ENCODE data around the gene TRDN.
"Not testable (repeated sequence)": the region's sequence is repeated elsewhere in the genome, so short reads cannot be mapped to it uniquely, and the experiment has no call there.

The TRDN gene

DNA sequence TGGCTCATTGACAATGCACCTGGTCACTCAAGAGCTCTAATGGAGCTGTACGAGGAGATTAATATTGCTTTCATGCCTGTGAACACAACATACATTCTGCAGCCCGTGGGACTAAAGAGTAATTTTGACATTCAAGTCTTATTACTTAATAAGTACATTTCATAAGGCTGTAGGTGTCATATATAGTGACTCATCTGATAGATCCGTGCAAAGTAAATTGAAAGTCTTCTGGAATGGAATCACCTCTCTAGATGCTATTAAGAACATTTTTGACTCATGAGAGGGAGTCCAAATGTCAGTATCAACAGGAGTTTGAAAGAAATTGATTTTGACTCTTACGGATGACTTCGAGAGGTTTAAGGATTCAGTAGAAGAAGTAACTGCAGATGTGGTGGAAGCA is 372.8 kb downstream of the TRDN start:
- FAIRE-seq, result no peak

DNA sequence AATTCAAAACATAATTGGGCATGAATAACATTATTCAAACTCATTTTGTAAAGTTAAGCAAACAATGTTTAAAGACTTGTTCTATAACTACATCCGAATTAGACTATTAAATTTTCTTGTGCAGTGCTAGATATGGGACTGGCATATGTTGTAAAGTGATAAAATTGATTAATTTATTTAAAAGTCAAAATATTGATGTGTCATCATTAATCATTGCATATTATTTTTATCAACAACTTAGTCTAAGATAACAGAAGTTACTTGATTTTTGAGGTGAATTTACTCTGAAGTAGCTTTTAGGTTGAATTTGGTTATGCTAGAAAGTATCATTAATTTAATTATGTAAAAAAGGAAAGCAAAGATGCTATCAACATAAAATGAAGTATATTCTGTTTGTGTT is 396.1 kb downstream of the TRDN start:
- FAIRE-seq, result peak; percentile 5

DNA sequence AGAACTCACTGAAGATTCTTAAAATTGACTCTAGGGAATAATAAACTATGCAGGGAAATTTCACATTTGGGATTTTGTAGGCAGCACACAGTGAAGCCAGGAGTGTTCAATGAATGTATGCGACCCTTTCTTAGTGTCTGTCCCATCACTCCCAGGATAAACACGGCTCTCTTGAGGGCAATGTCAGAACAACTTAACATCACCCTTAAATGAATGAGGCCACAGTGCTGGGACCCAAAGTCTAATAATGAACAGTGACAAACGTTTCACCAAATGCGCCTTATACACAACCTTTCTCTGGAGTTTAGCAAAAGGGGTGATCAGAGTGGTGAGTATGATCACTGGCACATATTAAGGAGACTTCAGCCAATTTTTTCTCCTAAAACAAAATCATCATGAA is 403.4 kb downstream of the TRDN start:
- no peak for FAIRE-seq

DNA sequence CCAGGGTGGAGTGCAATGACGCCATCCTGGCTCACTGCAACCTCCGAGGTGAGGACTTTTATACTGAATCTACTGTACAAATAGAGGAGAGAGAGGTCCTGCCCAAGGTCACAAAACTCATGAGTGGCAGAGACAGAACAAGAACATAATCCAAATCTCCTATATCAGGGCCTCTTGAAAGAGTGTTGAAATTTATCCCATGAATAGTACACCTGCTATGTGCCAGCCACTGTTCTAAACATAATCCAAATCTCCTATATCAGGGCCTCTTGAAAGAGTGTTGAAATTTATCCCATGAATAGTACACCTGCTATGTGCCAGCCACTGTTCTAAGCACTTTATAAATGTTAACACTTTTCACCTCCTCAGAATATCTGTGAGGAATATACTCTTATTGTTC is 409.0 kb downstream of the TRDN start:
- not testable (repeated sequence) for FAIRE-seq

DNA sequence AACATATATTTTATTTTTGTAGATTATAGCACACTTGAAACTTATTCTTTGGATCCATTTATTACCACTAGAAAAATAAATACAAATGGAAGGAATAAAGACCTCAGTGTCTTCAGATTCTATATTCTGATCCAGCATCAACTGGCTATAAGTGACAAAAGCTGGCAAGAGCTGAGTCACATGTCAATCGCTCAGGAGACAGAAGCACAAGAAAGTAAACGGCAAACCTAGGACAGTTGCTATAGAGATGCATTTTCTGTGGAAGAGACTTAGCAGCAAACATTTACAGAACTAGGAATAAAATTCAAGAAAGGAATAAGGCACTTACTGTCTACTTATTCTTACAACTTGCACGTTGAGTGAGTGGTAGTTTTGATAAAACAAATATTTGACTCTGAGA is 410.4 kb downstream of the TRDN start:
- no peak for FAIRE-seq

DNA sequence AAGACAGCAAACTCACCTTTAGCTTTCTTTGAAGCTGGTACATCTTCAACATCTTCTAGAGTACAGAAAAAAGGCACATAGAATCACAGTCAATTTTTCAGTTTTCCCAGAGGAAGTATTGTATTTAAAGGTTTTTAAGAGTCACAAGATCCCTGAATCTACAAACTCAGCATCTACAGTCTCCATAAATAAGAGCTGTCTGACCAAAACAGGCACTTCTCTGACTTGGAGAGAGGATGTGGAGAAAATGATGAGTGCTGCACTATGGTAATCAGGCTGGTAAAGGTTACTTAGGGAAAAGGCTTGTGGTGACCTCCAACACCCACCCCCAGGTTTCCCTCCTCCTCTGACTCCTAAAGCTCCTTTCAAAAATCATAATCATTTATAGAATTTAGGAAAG is 412.7 kb downstream of the TRDN start:
- no peak for FAIRE-seq

DNA sequence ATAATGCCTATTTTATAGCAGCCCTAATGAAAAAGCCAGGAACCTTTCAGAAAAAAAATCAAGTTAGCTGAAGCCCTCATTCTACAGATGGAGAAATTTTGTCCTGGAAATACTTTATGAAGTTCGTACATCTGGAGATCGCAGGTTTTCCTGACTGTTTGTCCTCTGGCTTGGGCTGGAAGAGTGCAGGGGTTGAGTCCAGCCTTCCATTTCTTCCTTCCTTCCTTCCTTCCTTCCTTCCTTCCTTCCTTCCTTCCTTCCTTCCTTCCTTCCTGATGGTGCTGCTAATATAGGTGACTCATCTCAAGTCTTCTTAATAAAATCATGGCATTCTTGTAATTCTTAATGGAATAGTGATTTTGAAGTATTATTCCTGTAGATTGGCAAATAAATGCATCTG is 413.3 kb downstream of the TRDN start:
- FAIRE-seq, result no peak

DNA sequence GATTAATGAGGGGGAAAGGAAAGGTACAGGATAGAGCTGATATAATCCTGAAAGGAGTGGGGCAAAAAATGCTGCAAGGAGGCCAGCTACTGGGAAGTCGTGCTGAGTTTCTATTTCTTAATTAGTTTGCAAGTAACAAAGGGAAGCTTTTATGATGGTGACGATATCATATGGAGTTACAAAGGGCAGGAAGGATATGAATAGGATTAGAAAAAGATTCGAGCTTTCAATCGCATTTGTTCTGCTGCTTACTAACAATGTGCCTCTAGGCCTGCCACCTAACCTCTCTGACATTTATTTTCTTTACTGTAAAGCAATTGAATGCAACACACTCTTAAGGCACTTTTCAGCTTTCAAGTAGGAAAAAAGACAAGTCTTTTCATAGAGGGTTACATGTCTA is 421.5 kb downstream of the TRDN start:
- no peak for FAIRE-seq

DNA sequence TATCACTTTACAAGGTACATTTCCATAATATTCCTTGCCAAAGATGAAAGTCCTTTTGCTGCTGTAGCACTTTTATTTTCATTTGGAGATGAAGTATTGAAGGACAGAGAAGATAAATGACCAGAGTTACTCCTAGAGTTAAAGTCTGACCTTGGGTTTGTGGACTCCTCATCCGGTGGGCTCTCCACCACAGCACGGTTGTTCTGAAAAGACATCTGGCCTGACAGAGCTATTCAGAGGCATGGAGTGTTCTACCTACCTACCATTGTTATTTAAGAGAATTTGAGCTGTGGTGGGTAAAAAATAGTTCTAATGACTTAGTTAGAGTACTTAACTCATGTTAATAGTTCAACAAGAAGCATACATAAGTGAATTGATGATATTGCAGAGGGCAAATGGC is 422.3 kb downstream of the TRDN start:
- FAIRE-seq, result no peak

DNA sequence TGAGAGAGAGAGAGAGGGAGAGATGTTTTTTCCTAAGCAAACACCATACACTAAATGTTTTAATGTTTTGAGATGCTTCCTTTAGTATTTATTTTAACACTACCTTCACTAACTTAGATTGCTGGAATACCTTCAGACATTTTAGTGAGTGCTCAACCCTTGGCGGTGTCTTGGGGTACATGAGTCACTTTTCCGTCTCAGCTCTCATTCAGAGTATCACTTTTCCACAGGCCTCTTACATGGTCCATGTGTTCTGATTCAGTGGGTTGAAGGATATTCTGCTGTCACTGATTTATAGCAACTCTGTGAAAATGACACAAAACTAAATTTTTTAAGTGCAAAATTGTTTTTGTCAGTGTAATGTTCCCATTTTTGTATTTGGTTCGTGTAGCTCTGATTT is 422.8 kb downstream of the TRDN start:
- no peak for FAIRE-seq

DNA sequence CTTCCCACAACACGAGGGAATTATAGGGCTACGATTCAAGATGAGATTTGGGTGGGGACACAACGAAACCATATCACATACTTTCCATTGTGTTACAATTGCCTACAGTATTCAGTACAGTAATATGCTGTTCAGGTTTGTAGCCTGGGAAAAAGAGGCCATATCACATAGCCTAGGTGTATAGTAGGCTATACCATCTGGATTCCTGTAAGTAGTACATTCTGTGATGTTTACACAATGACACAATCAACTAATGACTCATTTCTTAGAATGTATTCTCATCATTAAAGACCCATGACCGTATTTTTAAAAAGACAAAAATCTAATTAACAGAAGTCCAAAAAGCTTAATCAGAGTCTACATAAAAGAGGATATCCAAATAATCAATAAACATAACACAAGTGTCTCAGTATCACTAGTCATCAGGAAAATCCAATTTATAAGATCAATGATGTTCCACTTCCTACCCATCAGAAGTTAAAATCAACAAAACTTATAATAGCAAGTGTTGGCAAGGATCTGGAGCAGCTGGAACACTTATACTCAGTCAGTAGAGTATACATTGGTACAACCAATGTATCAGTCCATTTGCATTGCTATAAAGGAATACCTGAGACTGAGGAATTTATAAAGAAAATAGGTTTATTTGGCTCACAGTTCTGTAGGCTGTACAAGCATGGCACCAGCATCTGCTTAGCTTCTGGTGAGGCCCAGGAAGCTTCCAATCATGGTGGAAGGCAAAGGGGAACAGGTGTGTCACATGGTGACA is 424.8 kb downstream of the TRDN start:
- FAIRE-seq, result no peak

DNA sequence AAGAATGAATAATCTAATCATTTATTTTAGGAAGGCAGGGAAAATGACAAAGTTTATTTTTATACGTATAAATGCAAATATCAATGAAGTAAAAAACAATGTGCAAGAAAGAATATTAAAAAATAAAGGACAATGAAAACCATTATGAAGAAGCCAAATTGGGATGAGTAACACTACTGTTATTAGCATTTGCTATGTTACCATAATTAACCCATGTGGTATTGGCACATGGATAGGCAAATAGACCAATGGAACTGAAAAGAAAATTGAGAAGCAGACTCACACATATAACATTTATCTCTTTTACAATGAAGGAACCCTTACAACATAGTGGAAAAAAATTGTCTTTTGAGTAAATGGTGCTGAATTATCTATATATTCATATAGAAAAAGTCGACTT is 426.1 kb downstream of the TRDN start:
- FAIRE-seq, result no peak

DNA sequence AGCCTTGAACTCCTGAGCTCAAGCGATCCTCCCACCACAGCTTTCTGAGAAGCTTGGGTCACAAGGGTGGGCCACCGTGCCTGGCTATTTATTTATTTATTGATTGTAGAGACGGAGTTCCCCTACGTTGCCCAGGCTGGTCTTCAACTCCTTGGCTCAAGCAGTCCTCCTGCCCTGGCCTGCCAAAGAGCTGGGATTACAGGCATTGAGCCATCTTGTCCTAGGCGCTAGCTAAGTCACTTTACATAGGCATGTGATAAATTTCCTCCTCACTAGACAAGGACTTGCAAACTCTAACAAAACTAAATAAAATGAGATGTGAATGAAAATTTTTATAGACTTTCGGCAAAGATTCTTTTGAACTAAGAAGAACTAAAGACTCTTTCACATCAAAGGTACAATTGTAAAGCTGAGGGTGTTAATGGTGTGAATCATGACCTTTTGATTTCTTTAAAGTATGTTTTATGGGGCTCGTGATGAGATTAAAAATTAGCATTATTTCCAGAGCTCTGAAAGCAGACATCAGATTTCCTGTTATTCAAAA is 428.7 kb downstream of the TRDN start:
- no peak for FAIRE-seq

DNA sequence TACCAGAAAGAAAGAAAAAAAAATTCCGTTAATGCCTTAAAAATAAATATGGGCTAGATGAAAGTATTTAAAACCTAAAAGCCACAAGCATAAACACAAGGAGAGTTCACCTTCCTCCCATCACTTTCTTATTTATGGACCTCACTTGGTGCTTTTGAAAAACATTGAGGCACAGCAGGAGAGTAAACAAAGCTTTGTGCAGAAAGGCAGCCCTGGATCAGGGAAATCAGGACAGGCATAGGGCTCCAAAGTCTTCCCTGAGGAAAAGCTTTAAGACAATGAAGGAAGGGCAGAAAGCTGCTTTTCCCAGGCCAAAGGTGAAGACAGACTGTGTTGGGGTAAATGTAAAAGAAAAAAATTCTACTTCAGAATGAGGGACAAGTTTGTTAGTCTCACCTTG is 432.8 kb downstream of the TRDN start:
- FAIRE-seq, result no peak

DNA sequence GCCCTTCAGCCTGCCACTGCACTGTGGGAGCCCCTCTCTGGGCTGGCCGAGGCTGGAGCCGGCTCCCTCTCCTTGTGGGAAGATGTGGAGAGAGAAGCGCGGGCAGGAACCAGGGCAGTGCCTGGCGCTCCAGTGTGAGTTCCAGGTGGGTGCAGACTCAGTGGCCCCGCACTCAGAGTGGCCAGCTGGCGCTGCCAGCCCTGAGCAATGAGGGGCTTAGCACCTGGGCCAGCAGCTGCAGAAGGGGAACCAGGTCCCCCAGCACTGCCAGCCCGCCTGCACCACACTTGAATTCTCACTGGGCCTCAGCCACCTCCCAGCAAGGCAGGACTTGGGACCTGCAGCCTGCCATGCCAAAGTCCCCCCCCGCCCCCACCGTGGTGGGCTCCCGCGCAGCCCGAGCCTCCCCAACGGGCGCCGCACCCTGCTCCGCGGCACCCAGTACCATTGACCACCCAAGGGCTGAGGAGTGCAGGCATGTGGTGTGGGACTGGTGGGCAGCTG is 434.8 kb downstream of the TRDN start:
- FAIRE-seq, result no peak

DNA sequence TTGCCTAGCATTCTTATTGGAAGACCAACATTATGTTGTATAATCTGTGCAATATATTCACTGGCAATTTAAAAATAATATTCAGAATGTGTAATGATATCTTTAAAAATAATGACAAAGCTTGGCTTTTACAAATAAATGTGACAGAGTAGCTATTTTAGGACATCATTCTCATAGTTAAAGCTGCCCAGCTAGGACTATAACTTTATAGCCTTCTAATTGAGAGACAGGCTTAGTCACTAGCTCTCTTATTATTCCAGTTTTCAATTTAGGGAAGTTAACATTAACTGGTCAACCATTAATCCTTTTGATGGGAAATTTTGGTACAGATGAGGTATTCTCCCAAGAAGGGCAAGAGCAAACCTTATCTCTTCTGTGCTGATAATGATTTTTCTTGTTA is 443.5 kb downstream of the TRDN start:
- FAIRE-seq, result no peak

DNA sequence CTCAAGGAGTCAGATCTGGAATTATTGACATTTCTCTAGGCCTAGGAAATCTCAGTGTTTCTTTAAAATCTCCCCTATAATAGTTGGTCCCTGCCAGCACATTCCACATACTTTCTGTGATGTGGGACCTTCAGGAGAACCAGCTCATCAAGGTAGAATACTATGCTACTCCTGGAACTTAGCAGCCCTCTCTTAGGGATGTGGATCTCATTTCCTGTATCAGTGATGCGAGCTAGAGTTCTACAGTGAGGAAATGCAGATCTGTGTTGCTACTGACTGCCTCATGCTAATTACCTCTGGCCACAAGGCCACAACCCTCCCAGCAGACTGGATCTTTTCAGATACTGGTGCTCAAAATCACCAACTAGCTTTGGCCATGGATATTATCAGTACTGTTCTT is 446.9 kb downstream of the TRDN start:
- no peak for FAIRE-seq

DNA sequence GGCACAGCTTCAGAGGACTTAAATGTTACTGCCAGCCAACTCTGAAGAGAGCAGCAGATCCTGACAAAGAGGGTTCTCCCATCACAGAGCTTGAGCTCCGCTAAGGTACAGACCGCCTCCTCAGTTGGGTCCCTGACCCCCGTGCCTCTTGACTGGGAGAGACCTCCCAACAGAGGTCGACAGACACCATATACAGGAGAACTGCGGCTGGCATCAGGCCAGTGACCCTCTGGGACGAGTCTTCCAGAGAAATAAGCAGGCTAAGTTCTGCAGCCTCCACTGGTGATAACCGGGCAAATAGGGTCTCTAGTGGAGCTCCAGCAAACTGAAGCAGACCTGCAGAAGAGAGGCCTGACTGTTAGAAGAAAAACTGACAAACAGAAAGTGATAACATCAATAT is 453.8 kb downstream of the TRDN start:
- no peak for FAIRE-seq

DNA sequence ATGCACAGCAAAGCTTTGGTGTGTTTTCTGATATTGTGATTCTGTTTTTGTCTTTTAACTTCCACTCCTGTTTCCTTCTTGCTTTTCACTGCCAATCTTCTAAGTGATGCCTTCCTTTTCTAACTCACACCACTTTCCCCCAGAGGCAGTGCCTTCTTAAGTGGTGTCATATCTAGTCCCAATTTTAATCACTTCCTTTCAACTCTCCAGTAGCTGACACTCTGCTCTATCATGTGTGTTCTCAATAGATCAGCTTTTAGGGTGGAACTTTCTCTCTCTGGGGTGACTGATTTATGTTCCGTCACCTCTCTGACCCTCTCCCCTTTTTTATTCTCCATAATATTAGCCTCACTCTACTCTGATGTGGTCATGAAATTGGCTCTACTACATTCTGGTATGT is 460.0 kb downstream of the TRDN start:
- no peak for FAIRE-seq

DNA sequence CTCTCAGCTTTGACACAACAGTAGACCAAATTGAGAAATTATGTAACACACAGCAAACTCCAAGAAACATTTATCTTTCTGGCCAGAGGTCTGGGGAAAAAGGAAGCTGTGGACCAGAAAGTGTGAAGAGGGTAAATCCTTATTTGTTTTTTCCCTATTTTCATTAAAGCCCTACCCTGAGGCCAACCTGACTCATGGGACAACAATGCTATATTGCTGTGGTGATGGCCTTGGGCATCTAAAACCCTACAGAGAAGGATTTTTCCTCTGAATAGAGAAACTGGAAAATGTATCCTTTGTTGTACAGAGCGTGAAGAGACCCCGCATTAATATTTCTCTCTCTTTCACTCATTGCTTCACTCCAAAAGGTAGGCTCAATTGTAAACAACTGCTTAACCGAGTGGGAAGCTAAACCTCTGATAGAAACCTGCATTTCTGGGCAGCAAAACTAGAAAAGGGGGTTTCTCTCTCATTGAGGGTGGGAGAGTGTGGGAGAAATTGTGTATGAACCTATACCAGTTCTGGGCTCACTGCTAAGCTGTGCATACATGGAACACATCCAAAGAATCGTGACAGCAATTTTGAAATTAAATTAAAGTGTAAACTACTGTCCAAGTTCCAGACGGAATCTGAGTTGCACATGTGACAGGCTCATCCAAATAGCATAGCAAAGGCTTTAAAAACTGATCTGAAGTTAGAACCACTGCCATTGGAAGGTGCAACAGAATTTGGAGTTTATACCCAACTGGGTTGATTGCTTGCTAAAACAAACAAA is 465.2 kb downstream of the TRDN start:
- FAIRE-seq, result no peak

DNA sequence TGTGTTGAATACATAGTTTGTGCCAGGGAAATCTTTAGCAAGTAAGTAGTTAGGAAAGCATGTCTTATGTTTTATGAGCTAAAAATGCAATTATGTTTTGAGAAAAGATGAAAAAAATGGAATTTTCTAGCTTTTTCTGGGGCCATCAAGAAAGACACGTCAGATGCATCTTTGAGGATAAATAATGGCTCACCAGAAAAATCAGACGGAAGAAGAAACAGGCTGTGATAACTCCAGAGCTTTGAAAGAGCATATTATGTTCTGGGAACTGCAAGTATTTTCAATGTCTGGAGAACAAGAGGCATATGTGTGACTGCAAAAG is 467.0 kb downstream of the TRDN start:
- FAIRE-seq, result no peak

DNA sequence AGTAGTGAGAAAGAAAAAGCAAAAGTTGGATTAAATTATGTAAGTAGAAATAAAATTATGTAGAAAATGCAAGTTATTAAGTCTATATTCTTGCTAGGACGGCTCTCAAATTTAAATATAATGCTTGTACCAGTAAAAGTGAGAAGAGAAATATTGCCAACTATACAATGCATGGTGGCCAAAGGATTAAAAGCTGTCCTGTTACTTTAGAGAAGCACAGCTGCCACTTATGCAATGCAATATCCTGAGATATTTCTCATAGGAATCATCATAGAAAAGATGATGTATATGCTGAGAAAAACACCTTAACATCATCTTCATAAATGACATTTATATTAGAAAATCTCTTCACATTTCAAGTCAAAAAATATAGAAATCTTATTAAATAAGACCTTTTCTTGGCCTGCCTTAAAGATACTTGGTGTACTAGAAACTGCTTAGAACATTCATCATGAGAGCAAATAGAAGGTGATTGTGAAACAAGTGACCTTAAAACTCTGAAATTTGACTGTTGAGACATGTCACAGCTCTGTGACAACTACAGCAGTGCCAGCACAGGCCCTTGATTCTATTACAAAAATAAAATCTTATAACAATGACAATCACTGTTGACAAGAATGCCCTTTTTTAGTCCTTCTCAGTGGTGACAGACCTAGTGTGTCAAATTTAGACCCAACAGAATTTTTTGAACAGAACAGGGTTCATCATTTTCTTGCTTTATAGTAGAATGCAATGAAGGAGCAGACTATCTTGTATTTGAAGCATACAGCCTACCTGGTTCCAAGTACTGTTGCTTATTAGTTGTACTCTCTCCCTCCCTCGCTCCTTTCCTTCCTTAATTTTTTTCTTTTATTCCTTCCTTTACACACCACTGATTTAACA is 467.6 kb downstream of the TRDN start:
- no peak for FAIRE-seq

DNA sequence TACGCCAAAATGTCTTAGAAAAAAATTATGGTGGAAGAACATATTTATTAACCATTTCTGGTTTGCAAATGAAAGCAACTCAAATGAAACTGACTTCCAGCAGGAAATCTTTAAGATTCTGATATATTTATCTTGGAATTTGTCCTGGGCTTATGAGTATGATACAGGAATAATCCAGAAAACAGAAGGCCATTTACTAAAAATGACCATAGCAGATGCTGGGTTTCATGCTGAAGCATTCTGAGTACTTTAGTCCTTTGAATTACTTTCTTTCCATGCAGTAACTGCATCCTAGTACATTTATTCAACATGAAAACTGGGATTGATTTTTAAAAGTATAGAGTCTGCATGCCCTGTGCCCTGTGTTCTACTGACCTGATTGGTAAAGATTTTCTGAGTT is 468.3 kb downstream of the TRDN start:
- FAIRE-seq, result no peak
